GM21390 (cell line): ENCODE data around the gene TGFB1I1.
"Not testable (repeated sequence)": the region's sequence is repeated elsewhere in the genome, so short reads cannot be mapped to it uniquely, and the experiment has no call there.

Experiments used
- ATAC-seq: cut with Tn5 transposase; IDR thresholded peaks from one replicate; pipeline ENCODE4 v1.9.1; 2021; ENCODE audit not compliant: unreplicated experiment

The TGFB1I1 gene

GRCh38 chr16:31471875-31472708 lies at the start of gene TGFB1I1:
Gene TGFB1I1, plus strand, starts transcription at chr16:31472152. Its CDS starts 37 bp downstream, at chr16:31472189.
- no peak for ATAC-seq

- no peak for ATAC-seq
Observed at GRCh38 chr16:31423241-31423640, 48.7 kb upstream of the TGFB1I1 start.

GRCh38 chr16:31423801-31424200 lies 48.2 kb upstream of the TGFB1I1 start:
- no peak for ATAC-seq

- ATAC-seq = no peak
Observed at GRCh38 chr16:31427441-31428278, 44.3 kb upstream of the TGFB1I1 start.

- no peak for ATAC-seq
Observed at GRCh38 chr16:31428279-31428597, 43.7 kb upstream of the TGFB1I1 start, which contains the start of gene COX6A2. Gene COX6A2, minus strand, starts transcription at chr16:31428360. Its CDS starts 35 bp downstream, at chr16:31428325.

- ATAC-seq = no peak
Observed at GRCh38 chr16:31428638-31429247, 43.2 kb upstream of the TGFB1I1 start.

- no peak for ATAC-seq
Observed at GRCh38 chr16:31429314-31429713, 42.6 kb upstream of the TGFB1I1 start.

GRCh38 chr16:31429796-31430195 lies 42.2 kb upstream of the TGFB1I1 start:
- ATAC-seq = no peak

- ATAC-seq = no peak
Observed at GRCh38 chr16:31430380-31431052, 41.4 kb upstream of the TGFB1I1 start.

- ATAC-seq = no peak
Observed at GRCh38 chr16:31435341-31436220, 36.4 kb upstream of the TGFB1I1 start.

GRCh38 chr16:31436221-31437045 lies 35.5 kb upstream of the TGFB1I1 start:
- no peak for ATAC-seq

GRCh38 chr16:31438414-31438813 lies 33.5 kb upstream of the TGFB1I1 start:
- no peak for ATAC-seq

GRCh38 chr16:31439023-31439422 lies 32.9 kb upstream of the TGFB1I1 start:
- ATAC-seq = not testable (repeated sequence)

- no peak for ATAC-seq
Observed at GRCh38 chr16:31439519-31439918, 32.4 kb upstream of the TGFB1I1 start.

- ATAC-seq = no peak
Observed at GRCh38 chr16:31440516-31441184, 31.3 kb upstream of the TGFB1I1 start.

GRCh38 chr16:31441956-31442355 lies 30.0 kb upstream of the TGFB1I1 start:
- no peak for ATAC-seq

- ATAC-seq = not testable (repeated sequence)
Observed at GRCh38 chr16:31445931-31446330, 26.0 kb upstream of the TGFB1I1 start.

GRCh38 chr16:31451201-31451600 lies 20.8 kb upstream of the TGFB1I1 start:
- no peak for ATAC-seq
